ENCODE measurements around the gene CEP95. TPM values are rescaled to one million over a fixed set of nuclear protein-coding genes. Genes with fewer than 3 reads are reported as not detected.

Gene CEP95
- polyA plus RNA-seq, 3 donors: 84.0 to 93.8 (median 90.2) TPM

DNA sequence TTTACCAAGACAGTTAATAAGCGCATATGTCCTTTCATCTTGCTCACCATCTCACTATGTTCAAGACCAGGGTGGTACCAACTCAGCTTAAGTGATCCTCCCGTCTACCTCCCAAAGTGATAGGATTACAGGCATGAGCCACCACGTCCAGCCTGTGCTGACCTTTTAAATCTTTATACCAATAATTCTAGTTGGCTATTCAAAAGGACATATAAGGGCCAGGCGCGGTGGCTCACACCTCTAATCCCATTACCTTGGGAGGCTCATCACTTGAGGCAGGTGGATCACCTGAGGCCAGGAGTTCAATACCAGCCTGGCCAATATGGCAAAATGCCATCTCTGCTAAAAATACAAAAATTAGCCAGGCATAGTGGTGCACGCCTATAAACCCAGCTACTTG, 2.4 kb downstream of the CEP95 start:
- DNase-seq (ENCODE audit: low read depth in 3 of 3, low spot score in 2 of 3): no peak

DNA sequence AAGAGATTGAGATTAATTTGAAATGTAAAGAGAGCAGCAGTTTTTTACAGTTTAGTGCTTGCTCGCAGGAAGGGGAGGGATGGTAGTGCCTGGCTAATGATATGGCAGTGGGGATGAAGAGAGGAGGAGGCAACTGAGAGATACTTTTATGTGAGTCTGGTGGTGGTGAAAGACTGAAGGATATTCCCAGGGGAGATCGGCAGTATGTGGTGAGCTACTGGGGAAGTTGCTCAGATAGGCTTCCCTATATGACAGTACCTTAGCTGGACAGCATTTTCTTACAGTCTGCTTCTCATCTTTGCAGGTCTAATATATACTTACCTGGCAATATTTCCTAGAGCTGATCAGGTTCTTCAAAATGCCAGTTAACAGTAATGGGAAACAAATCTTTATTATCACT, 8.6 kb downstream of the CEP95 start:
- DNase-seq (ENCODE audit: low read depth in 3 of 3, low spot score in 2 of 3): no peak

DNA sequence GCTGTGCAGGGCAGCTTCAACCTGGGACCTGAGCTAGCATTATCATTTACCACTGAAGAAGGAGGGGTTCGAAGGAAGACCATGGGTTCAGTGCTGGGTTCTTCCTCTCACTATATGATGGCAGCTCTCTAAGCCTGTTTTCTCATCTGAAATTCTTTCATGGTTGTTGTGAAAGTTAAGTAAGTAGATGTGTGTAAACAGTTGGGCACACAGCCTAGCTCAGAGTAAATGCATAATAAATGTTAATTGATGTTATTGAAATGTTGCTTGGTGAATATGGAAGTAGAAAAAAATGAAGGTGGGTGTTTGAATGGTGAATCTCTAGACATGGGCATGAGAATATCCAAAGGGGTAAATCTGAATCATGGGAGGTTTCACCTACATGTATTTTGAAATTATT, 9.1 kb downstream of the CEP95 start:
- no peak for DNase-seq (ENCODE audit: low read depth in 3 of 3, low spot score in 2 of 3)

DNA sequence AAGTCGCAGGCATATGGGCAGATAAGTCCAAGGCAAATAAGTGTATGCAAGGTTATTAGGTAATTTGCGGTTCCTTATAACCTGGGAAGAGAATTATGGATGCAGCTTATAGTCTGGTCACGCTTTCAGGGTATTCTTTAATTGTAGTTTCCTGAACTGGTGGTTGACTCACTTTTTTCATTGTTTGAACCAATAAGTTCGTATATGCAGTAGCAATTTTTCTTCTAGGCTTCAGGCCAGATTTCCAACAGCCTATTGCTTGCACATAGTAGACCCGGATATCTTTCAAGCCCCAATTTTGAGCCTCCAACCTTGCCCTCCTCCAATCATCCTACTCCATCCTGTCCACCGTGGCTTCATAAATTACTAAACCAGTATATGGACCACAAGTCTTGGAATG, 12.8 kb downstream of the CEP95 start:
- no peak for DNase-seq (ENCODE audit: low read depth in 3 of 3, low spot score in 2 of 3)

DNA sequence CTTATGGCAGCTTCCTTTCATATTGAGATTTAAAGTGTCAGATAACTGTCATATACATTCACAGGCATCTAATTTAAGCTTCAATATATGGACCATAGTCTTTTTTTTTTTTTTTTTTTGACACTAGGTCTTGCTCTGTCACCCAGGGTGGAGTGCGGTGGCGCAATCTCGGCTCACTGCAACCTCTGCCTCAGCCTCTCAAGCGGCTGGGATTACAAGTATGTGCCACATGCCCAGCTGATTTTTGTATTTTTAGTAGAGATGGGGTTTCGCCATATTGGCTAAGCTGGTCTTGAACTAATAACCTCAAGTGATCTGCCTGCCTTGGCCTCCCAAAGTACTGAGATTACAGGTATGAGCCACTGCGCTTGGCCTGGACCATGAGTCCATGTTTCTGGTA, 13.6 kb downstream of the CEP95 start:
- DNase-seq (ENCODE audit: low read depth in 3 of 3, low spot score in 2 of 3): no peak

DNA sequence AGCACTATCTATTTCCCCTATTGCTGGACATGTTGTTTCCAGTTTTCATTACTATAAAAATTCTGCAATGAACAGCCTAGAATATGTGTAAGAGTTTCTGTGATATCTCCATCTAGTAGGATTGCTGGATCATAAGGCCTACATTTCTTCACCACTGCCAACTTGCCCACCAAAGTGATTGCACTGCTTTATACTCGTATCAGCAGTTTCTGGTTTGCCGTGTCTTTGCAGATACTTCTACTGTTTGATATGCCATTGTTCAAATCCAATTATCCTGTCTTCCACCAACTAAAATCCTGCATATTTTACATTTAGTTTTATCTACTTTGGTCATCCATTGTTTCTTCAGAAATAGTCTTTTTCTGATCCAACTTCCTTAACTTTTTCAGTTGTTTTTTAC, 21.1 kb downstream of the CEP95 start:
- no peak for DNase-seq (ENCODE audit: low read depth in 3 of 3, low spot score in 2 of 3)

DNA sequence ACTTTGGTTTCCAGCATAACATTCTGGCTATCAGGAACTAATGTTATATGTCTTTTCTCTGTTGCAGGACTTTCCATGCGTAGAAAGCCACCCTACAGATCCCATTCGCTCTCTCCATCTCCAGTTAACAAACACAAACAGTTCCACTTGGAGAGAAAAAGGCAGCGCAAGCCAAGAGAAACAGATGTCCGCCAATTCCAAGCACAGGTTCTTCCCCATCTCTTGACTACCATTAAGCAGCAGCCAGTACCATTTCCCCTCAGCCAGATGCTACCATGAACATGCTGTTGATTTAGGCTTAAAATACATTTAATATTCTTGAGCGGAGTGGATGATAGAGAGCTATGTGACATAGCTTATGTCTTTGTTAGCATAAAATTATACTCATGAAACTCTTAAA, 22.4 kb downstream of the CEP95 start:
- DNase-seq (ENCODE audit: low read depth in 3 of 3, low spot score in 2 of 3): no peak

DNA sequence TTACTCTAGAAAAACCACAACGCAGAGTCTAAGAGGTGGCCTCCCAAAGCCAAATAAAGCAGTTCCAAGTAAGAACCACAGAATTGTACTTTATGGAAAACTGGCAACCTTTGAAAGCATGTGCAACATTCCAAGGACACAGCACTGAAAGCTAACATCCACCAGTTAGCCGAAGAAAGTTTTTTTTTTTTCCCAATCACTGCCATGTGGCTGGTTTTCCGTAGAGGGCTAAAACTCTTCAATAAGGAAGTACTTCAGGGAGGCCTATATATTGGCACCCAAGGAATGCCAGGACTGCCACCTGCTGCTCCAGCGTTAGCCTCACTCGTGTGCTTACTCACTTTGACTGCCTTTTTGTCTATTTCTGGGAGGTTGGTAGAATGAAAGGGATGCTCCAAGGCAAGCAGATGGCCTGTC, 25.2 kb downstream of the CEP95 start:
- no peak for DNase-seq (ENCODE audit: low read depth in 3 of 3, low spot score in 2 of 3)

DNA sequence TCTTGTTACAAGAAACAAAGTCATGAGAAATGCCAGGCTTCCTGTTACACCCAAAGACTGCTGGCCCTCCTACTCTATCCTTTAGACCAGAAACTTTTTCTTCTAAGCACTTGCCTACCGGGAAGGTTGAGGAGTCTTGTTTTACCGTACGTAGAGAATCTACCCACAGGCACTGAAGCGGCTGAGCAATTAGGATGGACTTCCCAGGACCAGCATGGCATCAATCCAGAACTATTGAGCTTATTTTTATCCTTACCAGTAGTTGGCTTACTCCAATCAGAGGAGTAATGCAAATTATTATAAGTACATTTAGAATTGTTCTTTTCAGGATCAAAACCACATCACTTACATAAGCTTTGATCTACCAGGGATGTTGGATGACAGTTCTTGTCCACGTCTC, 25.6 kb downstream of the CEP95 start:
- no peak for DNase-seq (ENCODE audit: low read depth in 3 of 3, low spot score in 2 of 3)

DNA sequence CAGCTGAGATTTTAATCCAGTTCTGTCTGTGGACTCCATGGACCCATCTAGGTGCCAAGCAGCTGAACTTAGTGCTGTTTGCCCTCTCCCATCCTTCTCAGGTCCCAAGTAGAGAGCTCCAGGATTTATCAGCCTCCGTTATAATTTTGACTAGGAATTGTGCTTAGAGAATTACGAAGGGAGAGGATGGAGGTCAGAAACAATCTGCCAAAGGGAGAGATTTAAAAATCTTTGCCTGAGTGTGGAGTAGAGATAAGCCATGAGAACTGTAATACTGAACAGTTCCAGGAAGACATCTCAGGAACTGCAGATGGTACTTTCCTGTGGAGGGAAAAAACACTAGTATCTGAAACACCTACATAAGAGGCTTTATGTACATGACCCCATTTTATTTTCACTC, 27.0 kb downstream of the CEP95 start:
- DNase-seq (ENCODE audit: low read depth in 3 of 3, low spot score in 2 of 3): no peak

DNA sequence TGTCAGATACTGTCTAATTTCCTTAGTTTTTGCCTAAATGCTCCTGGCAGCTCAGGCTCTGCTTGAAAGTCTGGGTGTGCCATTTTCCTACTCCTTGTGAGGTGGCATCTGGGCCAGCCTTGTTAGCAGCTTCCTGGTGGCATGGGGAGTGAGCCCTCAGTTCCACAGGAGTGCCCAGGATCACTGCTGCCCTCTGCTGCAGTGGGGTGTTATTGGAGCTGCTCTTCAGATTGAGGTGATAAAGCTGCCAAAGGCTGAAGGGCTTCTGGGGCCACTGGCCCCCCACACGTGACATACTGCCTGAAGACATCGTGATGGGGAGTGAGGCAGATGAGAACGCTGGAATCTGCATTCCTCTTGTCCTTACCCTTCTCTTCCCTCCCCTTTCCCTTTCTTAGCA, 27.4 kb downstream of the CEP95 start:
- DNase-seq (ENCODE audit: low read depth in 3 of 3, low spot score in 2 of 3): no peak

DNA sequence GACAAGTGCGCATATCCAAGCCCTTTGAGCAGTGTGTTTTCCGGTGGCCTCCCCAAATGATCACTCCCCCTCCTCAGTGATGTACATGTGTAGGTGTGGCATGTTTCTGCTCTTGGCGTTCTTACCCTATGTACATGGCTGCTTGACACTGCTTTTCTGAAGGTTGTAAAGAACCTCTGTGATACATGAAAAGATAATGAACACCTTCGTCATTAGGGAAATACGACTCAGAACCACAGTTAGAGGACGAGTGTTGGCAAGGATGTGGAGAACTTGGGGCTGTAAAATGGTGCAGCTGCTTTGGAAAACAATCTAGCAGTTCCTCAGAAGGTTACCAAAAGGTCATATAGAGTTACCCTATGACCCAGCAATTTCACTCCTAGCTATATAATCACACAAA, 28.6 kb downstream of the CEP95 start:
- DNase-seq (ENCODE audit: low read depth in 3 of 3, low spot score in 2 of 3): no peak

DNA sequence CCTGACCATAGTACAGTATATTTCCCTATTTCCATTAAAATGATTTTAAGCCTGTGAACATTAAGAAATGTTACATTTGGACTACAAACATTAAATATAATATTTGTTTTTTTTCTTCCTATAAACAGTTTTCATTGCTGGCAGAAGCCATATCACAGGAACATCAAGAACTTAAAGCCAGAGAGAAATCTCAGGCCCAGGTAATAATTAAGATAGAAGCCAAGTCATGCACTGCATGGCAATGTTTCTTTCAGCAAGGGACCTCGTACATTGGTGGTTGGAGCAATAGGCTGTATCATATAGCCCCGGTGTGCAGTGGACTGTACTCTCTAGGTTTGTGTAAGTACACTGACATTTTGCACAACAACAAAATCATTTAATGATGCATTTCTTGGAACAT, 30.1 kb downstream of the CEP95 start:
- no peak for DNase-seq (ENCODE audit: low read depth in 3 of 3, low spot score in 2 of 3)

DNA sequence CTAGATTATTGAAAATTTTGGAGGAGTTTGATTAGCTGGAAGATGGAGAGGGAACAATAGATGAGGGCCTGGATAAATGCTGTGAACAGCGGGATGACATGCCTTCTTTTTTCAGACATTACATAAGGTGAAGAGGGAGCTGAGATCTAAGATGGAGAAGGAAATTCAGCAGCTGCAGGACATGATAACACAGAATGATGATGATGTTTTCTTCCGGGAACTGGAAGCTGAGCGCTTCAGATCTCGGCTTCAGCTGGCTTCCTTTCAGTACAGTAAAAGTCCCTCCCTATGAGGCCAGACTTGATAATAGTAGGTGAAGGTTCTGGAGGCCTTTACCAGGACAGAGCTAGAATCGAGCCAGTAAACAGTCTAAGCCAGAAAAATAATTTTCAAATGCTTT, 30.7 kb downstream of the CEP95 start:
- no peak for DNase-seq (ENCODE audit: low read depth in 3 of 3, low spot score in 2 of 3)

DNA sequence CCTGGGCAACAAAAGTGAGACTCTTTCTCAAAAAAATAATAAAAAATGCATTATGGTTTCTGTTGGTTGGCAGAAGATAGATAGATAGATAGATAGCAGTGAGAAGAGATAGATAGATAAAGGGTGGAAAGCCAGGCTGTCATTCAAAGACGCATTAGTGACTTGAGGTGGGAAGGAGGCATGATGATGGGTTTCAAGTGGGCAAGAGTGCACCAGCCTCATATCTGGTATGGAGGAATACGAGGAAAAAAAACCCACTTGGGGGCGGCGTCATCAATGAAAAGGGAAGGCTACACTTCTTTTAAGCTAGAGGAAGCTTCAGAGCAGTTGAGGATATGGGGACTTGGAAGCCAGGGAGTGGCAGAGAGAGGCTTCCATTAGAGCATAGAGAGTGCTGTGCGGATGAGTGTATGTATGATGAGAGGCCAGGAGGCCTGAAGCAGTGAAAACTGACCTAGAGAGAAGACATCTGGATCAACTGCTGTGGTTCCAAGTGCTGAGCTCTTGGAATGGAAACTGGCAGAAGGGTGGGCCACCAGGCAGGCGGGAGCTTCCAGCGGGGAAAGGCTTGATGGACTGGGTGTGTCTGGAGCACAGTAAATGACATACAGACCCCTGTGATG, 31.8 kb downstream of the CEP95 start:
- no peak for DNase-seq (ENCODE audit: low read depth in 3 of 3, low spot score in 2 of 3)

DNA sequence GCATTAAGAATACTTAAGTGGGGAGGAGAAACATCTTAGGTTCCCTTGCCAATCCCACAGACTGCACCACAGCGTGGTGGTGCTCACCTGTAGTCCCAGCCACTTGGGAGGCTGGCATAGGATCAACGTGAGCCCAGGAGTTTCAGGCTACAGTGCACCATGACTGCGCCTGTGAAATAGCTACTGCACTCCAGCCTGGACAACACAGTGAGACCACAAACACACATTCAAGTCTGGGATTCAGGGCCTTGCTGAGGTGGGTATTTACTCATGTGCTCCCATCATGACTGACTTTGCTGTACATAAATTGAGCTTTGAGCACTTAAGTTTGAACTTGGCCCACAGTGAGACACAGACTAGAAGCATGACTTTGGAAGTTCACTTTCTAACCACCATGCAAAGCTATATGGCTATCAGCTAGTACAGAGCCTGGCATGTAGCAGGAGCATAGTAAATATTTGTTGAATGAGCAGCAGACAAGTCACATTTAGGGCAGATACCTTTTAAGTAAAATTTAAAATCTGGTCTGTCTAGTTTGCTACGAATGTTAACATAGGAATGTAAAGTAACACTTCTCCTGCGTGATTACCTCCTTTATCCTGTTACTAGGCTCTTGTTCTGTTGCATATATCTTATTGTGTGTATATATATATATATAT, 33.5 kb downstream of the CEP95 start:
- no peak for DNase-seq (ENCODE audit: low read depth in 3 of 3, low spot score in 2 of 3)

DNA sequence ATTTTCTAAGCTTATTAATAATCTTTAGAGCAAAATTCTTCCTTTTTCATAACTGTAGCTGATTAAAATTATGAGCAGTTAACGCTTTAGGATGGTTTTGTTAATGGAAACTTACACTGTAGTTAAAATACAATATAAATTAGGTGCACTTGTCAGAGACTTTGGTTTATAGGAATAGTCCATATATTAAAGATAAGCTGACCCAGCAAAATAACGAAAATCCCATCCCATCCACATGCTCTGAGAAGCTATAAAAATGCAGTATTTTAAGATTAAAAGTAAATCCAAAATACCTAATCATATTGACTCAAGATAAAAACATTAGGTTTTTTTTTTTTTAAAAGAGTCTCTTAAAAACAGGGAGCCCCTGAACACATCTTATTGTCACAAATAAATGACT, 38.0 kb downstream of the CEP95 start:
- DNase-seq (ENCODE audit: low read depth in 3 of 3, low spot score in 2 of 3): no peak

DNA sequence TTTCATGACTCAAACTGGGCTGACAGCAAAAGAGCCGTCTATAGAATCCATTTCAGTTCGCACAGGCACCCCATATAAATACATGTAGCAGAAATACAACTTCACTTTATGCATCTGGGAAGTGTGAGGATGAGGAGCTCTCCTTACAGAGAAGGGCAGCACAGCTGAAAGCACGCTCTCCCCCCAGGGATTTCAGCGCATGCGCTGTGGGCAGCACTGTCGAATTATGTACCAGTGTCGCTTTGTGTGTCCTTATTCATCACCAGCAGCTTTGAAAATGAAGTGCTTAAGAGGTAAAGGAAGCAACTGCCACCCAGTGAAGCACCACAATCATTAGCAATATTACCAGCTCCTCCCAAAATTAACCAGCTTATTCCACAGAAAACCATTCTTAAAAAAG, 39.9 kb downstream of the CEP95 start:
- DNase-seq (ENCODE audit: low read depth in 3 of 3, low spot score in 2 of 3): no peak

DNA sequence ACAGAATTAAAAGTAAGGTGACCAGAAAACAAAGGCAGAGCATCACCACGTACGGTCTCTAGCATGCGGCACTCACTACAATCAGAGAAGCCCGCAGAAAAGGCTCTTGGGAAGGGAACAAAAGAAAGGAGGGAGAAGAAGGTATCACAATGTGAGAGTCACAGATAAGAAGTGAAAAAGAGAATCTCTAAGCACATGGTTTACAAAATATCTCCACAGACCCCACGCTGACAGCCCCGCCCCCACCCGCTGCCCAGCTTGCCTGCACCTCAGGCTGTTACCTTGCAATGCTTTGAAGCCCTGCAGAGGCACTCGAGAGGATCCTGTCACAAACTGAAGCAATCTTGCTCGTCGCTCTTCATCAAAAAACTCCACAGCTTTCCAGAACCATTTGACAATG, 40.5 kb downstream of the CEP95 start:
- DNase-seq (ENCODE audit: low read depth in 3 of 3, low spot score in 2 of 3): no peak

DNA sequence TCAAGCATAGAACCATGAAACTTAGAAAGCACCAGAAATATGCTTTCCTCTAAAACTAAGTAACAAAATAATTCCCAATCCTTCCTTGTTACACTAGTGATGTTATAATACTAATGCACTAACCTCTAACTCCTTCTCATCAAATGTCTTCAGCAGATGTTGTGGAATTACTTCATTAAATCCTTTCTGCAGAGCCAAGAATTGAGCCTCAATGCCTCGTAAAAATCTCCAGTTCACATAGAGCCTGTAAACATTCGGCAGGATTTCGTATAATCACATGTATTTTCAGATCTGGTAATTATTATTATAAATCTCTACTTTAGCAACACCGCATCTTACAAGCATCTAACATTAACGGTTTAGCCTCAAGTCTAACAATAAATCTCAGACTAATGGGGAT, 44.7 kb downstream of the CEP95 start:
- DNase-seq (ENCODE audit: low read depth in 3 of 3, low spot score in 2 of 3): no peak

DNA sequence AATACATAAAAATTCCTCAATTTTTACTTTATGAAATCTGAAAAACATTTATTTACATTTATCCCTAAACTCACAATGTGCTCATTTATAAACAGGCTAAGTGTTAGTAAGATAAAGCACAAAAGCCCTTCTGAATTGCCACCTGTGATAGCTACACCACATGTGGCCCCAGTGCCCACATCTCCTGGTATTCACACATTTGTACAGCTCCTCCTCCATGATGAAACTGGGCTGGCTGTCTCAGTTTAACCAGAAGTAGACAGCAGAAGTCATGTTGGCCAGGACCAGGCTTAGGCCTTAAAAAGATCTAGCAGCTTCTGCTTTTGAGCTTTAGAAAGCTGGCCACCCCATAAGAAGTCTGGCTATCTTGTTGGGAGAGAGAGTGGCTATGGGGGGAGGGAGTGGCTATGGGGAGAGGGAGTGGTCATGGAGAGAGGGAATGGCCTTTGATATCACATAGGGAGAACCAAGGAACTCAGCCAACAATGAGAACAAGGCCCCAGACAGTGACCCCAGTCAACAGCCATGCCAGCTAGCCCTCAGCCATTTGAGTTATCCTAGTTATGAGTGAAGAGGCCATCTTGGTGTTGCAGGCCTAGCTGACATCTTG, 47.4 kb downstream of the CEP95 start:
- no peak for DNase-seq (ENCODE audit: low read depth in 3 of 3, low spot score in 2 of 3)

DNA sequence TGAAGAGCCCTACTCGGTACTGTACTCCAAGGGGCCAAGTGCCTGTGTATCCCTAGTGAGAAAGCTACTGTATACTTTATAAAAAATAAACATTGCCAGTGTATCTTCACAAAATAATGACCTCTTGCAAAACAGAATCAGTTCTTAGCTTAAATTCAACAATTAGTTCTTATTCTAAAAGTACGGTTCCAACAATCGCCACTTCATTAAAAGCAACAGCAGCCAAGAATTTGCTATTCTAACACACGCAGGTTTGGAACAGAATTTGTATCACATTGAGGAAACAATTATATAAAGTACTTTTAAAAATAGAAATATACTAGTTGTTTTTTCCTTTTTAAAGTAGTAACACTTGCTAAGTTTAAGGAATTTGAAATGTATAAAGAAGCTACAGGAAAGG, 48.5 kb downstream of the CEP95 start:
- DNase-seq (ENCODE audit: low read depth in 3 of 3, low spot score in 2 of 3): no peak

DNA sequence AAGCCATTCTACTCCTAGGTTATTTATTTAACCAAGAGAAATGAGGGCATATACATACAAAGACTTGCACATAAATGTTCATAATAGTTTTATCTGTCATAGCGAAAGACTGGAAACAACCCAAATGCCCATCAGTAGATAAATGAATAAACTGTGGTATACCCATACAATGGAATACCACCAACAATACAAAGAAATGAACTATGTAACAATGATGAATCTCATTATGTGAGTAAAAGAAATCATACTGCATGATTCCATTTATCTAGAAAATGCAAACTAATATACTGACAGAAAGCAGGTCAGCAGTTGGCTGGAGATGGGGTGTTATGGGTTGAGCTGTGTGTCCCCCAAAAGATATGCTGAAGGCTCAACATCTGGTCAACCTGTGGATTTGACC, 57.3 kb downstream of the CEP95 start:
- no peak for DNase-seq (ENCODE audit: low read depth in 3 of 3, low spot score in 2 of 3)

All from right renal cortex interstitium (tissue), 3 donors.